Calu3 (cell line): Measurements from ENCODE around the gene GSTT4. TPM values are rescaled to one million over a fixed set of nuclear protein-coding genes. Genes with fewer than 3 reads are reported as not detected.

Experiments used
- BruUV-seq: library from RNA; stranded (reverse); fragments of 400-500 nt; replicated peaks from 2 replicates; lab custom pipeline; 2021; lab: Mats Ljungman, UMichigan
- CTCF ChIA-PET: fragments of 300-600 bp; sonication (Branson Sonifier 250); formaldehyde crosslinking; loops from one replicate; lab custom pipeline; 2022; ENCODE audit warnings: antibody characterized with exemption; lab: Charles Lee
- DNase-seq: peaks from one replicate; pipeline ENCODE4 v3.0.0; 2022
- H3K27ac Mint-ChIP-seq: one replicate; pipeline ENCODE4 v1.8.0; 2022; ENCODE audit warnings: mixed read lengths; ENCODE audit not compliant: unreplicated experiment
- H3K27me3 Mint-ChIP-seq: one replicate; pipeline ENCODE4 v1.8.0; 2022; ENCODE audit warnings: mixed read lengths; ENCODE audit not compliant: unreplicated experiment
- H3K36me3 Mint-ChIP-seq: one replicate; pipeline ENCODE4 v1.8.0; 2022; ENCODE audit warnings: mild to moderate bottlenecking, moderate library complexity, mixed read lengths; ENCODE audit not compliant: insufficient read depth, unreplicated experiment
- H3K4me1 Mint-ChIP-seq: one replicate; pipeline ENCODE4 v1.8.0; 2022; ENCODE audit warnings: mild to moderate bottlenecking, low read depth, mixed read lengths; ENCODE audit not compliant: unreplicated experiment
- H3K4me3 Mint-ChIP-seq: one replicate; pipeline ENCODE4 v1.8.0; 2022; ENCODE audit warnings: mild to moderate bottlenecking, low read depth, moderate library complexity, mixed read lengths; ENCODE audit not compliant: unreplicated experiment
- H3K9me3 Mint-ChIP-seq: one replicate; pipeline ENCODE4 v1.8.0; 2022; ENCODE audit warnings: low read depth, mixed read lengths; ENCODE audit not compliant: unreplicated experiment
- CTCF ChIP-seq: fragments of 200-600 bp; IDR thresholded peaks from one replicate; pipeline ENCODE4 v1.8.0; 2022; ENCODE audit warnings: antibody characterized with exemption; ENCODE audit not compliant: unreplicated experiment
- intact Hi-C: fragments of 100-400 bp; cut with micrococcal nuclease; formaldehyde crosslinking; loops from one replicate; pipeline ENCODE4 v1.10.0; 2022; ENCODE audit not compliant: unreplicated experiment
- total RNA-seq: library from RNA; stranded (reverse); gene quantifications from 2 replicates; pipeline ENCODE4 v1.2.3, GENCODE V29; 2022

Gene GSTT4
- total RNA-seq, 1 experiment from 2014 or later, result not detected

GRCh38 chr22:24009227-24010017 is 4.2 kb upstream of the GSTT4 start:
- intact Hi-C loops, result no loop called here
- Mint-ChIP-seq H3K36me3 (peaks cover 13% of the 10 kb centered on the region), H3K4me3 (no peak overlapping the region), H3K27ac (no peak overlapping the region), H3K4me1 (peaks cover 10% of the 10 kb centered on the region), H3K9me3 (no peaks in the 10 kb centered on the region), H3K27me3 (no peaks in the 10 kb centered on the region)
- TF ChIP-seq CTCF, result no peak
- CTCF ChIA-PET, result no interaction called here
- no peak for DNase-seq
- no TSS peak for BruUV-seq

- TF ChIP-seq CTCF, result no peak
Measured at GRCh38 chr22:24008381-24009226, 3.4 kb upstream of the GSTT4 start.

GRCh38 chr22:24008022-24008283 is 2.7 kb upstream of the GSTT4 start:
- Mint-ChIP-seq H3K9me3 (no peaks in the 10 kb centered on the region), H3K4me1 (no peaks in the 10 kb centered on the region), H3K4me3 (no peak overlapping the region), H3K27ac (no peak overlapping the region), H3K36me3 (peaks cover 13% of the 10 kb centered on the region), H3K27me3 (no peaks in the 10 kb centered on the region)
- intact Hi-C loops, result no loop called here
- no peak for TF ChIP-seq CTCF
- CTCF ChIA-PET, result no interaction called here
- no peak for DNase-seq
- no TSS peak for BruUV-seq

More at GRCh38 chr22:24008381-24009226, 3.4 kb upstream of the GSTT4 start:
- Mint-ChIP-seq H3K27me3 (no peaks in the 10 kb centered on the region), H3K27ac (no peak overlapping the region), H3K9me3 (no peaks in the 10 kb centered on the region), H3K36me3 (peaks cover 13% of the 10 kb centered on the region), H3K4me3 (no peak overlapping the region), H3K4me1 (peaks cover 5% of the 10 kb centered on the region)
- intact Hi-C loops, result no loop called here
- CTCF ChIA-PET, result no interaction called here
- no TSS peak for BruUV-seq
- DNase-seq, result no peak

GRCh38 chr22:24007253-24008021 is 2.2 kb upstream of the GSTT4 start:
- no peak for DNase-seq
- Mint-ChIP-seq H3K4me3 (no peak overlapping the region), H3K27ac (no peak overlapping the region), H3K27me3 (no peaks in the 10 kb centered on the region), H3K36me3 (peaks cover 13% of the 10 kb centered on the region), H3K4me1 (no peaks in the 10 kb centered on the region), H3K9me3 (no peaks in the 10 kb centered on the region)
- intact Hi-C loops, result no loop called here
- CTCF ChIA-PET, result no interaction called here
- no peak for TF ChIP-seq CTCF
- BruUV-seq, result no TSS peak
